Gastroesophageal sphincter (tissue), 4 donors: ENCODE measurements around the gene NET1. TPM values are rescaled to one million over a fixed set of nuclear protein-coding genes. Genes with fewer than 3 reads are reported as not detected.

ENCODE experiments used
- ATAC-seq: fragments of 150-250 bp; one replicate; pipeline ENCODE4 v1.9.1; 2016; ENCODE audit warnings: mild to moderate bottlenecking, moderate library complexity
- H3K27ac ChIP-seq, 4 donors: fragments of 200-600 bp; sonication (generic) in 3 of 4; 1 replicate in 3 of 4; 2 replicates in 1 of 4; pipeline ENCODE4 v1.5.1; 2016 to 2019
- H3K27me3 ChIP-seq: fragments of 200-600 bp; sonication (generic); one replicate; pipeline ENCODE4 v1.5.1; 2019
- H3K36me3 ChIP-seq, 2 donors: fragments of 200-600 bp; sonication (generic); one replicate each; pipeline ENCODE4 v1.5.1; 2019; ENCODE audit warnings: control low read depth in 1 of 2
- H3K4me1 ChIP-seq, 3 donors: fragments of 200-600 bp; sonication (generic); 1 replicate in 2 of 3; 2 replicates in 1 of 3; pipeline ENCODE4 v1.5.1; 2016 to 2019; ENCODE audit warnings: control low read depth in 2 of 3
- H3K4me3 ChIP-seq, 2 donors: fragments of 200-600 bp; sonication (generic); one replicate each; pipeline ENCODE4 v1.5.1; 2019; ENCODE audit warnings: mild to moderate bottlenecking in 1 of 2, moderate library complexity in 1 of 2
- H3K9me3 ChIP-seq, 3 donors: fragments of 200-600 bp; sonication (generic); one replicate each; pipeline ENCODE4 v1.5.1; 2017 to 2019; ENCODE audit warnings: control low read depth in 2 of 3
- CTCF ChIP-seq, 4 experiments: fragments of 200-600 bp in 2 of 4; fragments of 450-650 bp in 2 of 4; sonication (generic) in 1 of 4; IDR thresholded peaks; one replicate each; pipeline ENCODE4 v1.5.1; 2017 to 2019; ENCODE audit warnings: antibody characterized with exemption in 4 of 4, mild to moderate bottlenecking in 2 of 4, moderate library complexity in 2 of 4
- EP300 ChIP-seq: sonication (generic); formaldehyde crosslinking; IDR thresholded peaks from one replicate; pipeline ENCODE4 v1.6.1; 2017; ENCODE audit warnings: antibody characterized with exemption, mild to moderate bottlenecking
- POLR2A ChIP-seq, 2 donors: fragments of 450-650 bp; IDR thresholded peaks; one replicate each; pipeline ENCODE4 v1.6.1; 2017; ENCODE audit warnings: antibody characterized with exemption in 2 of 2, mild to moderate bottlenecking in 2 of 2, moderate library complexity in 1 of 2
- POLR2AphosphoS5 ChIP-seq: sonication (generic); formaldehyde crosslinking; IDR thresholded peaks from one replicate; pipeline ENCODE4 v1.6.1; 2017; ENCODE audit warnings: antibody characterized with exemption
- WGBS, 2 donors: methylation state at CpG; one replicate each; pipeline ENCODE4 v1.1.5; 2018; ENCODE audit warnings: low coverage in 1 of 2; 5-methylcytosine and 5-hydroxymethylcytosine counted together
- total RNA-seq, 4 donors: library from RNA; depleted of rRNA; stranded (reverse); fragments of >200 nt; gene quantifications; one replicate each; pipeline ENCODE4 v1.1.0, GENCODE V29; 2016

NET1 gene
- total RNA-seq, 4 donors from 2014 or later = 288 to 401 (median 343) TPM

DNA sequence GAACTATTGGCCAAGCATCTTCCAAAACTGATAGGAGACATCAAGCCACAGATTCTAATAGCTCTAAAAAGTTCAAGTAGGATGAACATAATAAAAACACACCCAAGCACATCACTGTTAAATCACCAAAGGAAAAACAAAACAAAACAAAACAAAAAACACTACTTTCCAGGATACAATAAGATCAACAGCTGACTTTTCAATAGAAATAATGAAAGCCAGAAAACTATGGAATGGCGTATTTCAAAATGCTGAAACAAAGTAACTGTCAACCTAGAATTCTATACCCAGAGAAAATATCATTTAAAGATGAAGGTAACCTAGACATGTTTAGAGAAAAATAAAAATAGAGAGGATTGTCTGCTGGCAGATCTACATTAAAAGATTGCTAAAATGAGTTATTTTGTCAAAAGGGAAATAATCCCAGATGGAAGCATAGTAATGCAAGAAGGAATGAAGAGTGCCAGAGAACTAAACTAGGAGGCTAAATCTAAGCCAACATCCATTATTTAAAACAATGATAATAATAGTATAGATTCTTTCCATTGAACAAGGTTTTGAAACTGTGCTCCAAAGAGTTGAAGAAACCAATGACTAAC lies 21.7 kb upstream of the NET1 start:
- 100% methylated on average over 1 of the region's 1 CpG for WGBS, 2 donors
- H3K27me3 ChIP-seq = no peaks in the 10 kb centered on the region
- H3K9me3 ChIP-seq = peaks cover 0 to 36% (median 0%) of the 10 kb centered on the region in 3 donors
- no peak for ATAC-seq
- H3K27ac ChIP-seq = no peak overlapping the region
- H3K4me3 ChIP-seq = no peak overlapping the region
- no peaks in the 10 kb centered on the region for H3K4me1 ChIP-seq
- TF ChIP-seq CTCF (IDR thresholded peaks at IDR 0.05) (no peak), POLR2A (IDR thresholded peaks at IDR 0.05) (no peak)
- H3K36me3 ChIP-seq = no peaks in the 10 kb centered on the region

GRCh38 chr10:5391790-5392189 lies 20.6 kb upstream of the NET1 start:
- WGBS, 2 donors = 96% methylated on average over 3 of the region's 3 CpGs; no CpG with 5 or more reads in 1 of the 2 donors
- H3K27ac ChIP-seq = no peak overlapping the region
- ATAC-seq = no peak
- H3K4me1 ChIP-seq = peaks cover 0 to 3% (median 0%) of the 10 kb centered on the region in 3 donors
- peaks cover 0 to 36% (median 0%) of the 10 kb centered on the region in 3 donors for H3K9me3 ChIP-seq
- no peaks in the 10 kb centered on the region for H3K27me3 ChIP-seq
- H3K36me3 ChIP-seq = no peaks in the 10 kb centered on the region
- no peak overlapping the region for H3K4me3 ChIP-seq
- TF ChIP-seq POLR2AphosphoS5 (no peak), CTCF (IDR thresholded peaks at IDR 0.05) (no peak), EP300 (no peak), POLR2A (IDR thresholded peaks at IDR 0.05) (no peak)

- Histone ChIP-seq H3K4me1 (peaks cover 0 to 7% (median 0%) of the 10 kb centered on the region in 3 donors), H3K9me3 (peaks cover 0 to 36% (median 0%) of the 10 kb centered on the region in 3 donors), H3K27me3 (no peaks in the 10 kb centered on the region), H3K36me3 (no peaks in the 10 kb centered on the region), H3K4me3 (no peak overlapping the region), H3K27ac (no peak overlapping the region)
- TF ChIP-seq POLR2A (IDR thresholded peaks at IDR 0.05) (no peak), POLR2AphosphoS5 (no peak), CTCF (IDR thresholded peaks at IDR 0.05) (no peak), EP300 (no peak)
- ATAC-seq = no peak
- 95 to 97% methylated on average over 6 to 9 of the region's 14 CpGs for WGBS, 2 donors
Measured at GRCh38 chr10:5393529-5393928, 18.8 kb upstream of the NET1 start.

DNA sequence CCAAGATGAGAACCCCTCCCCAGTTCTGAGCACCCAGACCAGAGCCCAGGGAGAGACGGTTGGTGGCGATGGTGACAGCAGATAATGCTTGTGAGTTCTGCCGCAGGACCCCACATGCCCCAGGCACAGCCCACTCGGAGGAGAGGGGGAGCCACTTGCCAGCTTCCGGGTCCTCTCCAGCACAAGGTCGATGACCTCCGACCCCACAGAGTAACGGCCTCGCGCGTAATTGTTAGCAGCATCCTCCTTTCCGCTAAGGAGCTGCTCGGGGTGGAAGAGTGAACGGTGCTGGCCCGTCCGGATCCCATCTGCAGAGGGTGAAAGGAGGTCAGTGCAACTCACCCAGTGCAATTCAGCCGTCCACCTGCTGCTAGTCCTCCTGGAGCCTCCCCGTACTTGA lies 17.2 kb upstream of the NET1 start:
- 100% methylated on average over 1 of the region's 18 CpGs; no CpG with 5 or more reads in 1 of the 2 donors for WGBS, 2 donors
- no peak for ATAC-seq
- TF ChIP-seq POLR2AphosphoS5 (no peak), EP300 (no peak), CTCF (IDR thresholded peaks at IDR 0.05) (no peak), POLR2A (IDR thresholded peaks at IDR 0.05) (no peak)
- H3K4me3 ChIP-seq = no peak overlapping the region
- peaks cover 0 to 21% (median 0%) of the 10 kb centered on the region in 3 donors for H3K9me3 ChIP-seq
- no peaks in the 10 kb centered on the region for H3K36me3 ChIP-seq
- no peaks in the 10 kb centered on the region for H3K27me3 ChIP-seq
- H3K4me1 ChIP-seq = peaks cover 0 to 7% (median 0%) of the 10 kb centered on the region in 3 donors
- no peak overlapping the region for H3K27ac ChIP-seq
